Endothelial cell (in vitro differentiated cells): ENCODE measurements around the gene LARGE1. TPM values are rescaled to one million over a fixed set of nuclear protein-coding genes. Genes with fewer than 3 reads are reported as not detected.

Experiments used
- DNase-seq: peaks from one replicate; pipeline ENCODE4 v3.0.0; 2021; ENCODE audit warnings: low spot score
- H3K27ac Mint-ChIP-seq: one replicate; pipeline ENCODE4 v1.8.0; 2021; ENCODE audit warnings: mixed read lengths, inconsistent platforms; ENCODE audit not compliant: unreplicated experiment
- H3K27me3 Mint-ChIP-seq: one replicate; pipeline ENCODE4 v1.8.0; 2021; ENCODE audit warnings: mild to moderate bottlenecking, moderate library complexity, mixed read lengths, inconsistent platforms; ENCODE audit not compliant: unreplicated experiment
- H3K36me3 Mint-ChIP-seq: one replicate; pipeline ENCODE4 v1.8.0; 2021; ENCODE audit warnings: mild to moderate bottlenecking, low read depth, mixed read lengths, inconsistent platforms; ENCODE audit not compliant: unreplicated experiment
- H3K4me1 Mint-ChIP-seq: one replicate; pipeline ENCODE4 v1.8.0; 2021; ENCODE audit warnings: mild to moderate bottlenecking, mixed read lengths, inconsistent platforms; ENCODE audit not compliant: unreplicated experiment
- H3K4me3 Mint-ChIP-seq: one replicate; pipeline ENCODE4 v1.8.0; 2021; ENCODE audit warnings: mild to moderate bottlenecking, mixed read lengths, inconsistent platforms; ENCODE audit not compliant: unreplicated experiment
- H3K9me3 Mint-ChIP-seq: one replicate; pipeline ENCODE4 v1.8.0; 2021; ENCODE audit warnings: mixed read lengths, inconsistent platforms; ENCODE audit not compliant: unreplicated experiment
- total RNA-seq: library from RNA; stranded (reverse); fragmentation: NEBNext Ultra II Directional; extraction: Animal tissue kit (Norgen Biotek cat#: 25700); gene quantifications from one replicate; pipeline ENCODE4 v1.2.1, GENCODE V29; 2021; ENCODE audit not compliant: unreplicated experiment
- TF ChIP-seq, protein P1 (sequence below): fragments of 200-600 bp; sonication (generic); IDR thresholded peaks from one replicate; pipeline ENCODE4 v1.5.0; 2021; ENCODE audit warnings: antibody characterized with exemption; ENCODE audit not compliant: unreplicated experiment

Gene LARGE1
- total RNA-seq, 1 donor from 2014 or later: 25.4 TPM

DNA sequence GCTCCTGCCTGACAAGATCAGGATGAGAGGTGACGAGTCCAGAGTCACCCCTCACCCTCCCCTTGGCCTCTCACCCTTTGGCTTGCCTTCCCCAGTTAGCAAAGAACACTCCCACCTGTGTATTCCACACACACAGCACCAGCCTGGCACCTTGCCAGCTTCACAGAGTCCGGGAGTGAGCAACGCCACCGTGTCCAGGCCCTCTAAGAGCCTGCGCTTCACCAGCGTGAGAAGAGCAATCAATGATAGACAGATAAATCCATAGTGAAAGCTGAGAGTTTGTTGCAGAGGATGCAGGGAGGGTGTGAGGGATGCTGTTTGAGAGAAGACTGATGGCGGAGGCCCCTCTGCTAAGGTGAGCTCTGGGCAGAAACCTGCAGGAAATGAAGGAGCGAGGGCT, 404.5 kb downstream of the LARGE1 start:
- Mint-ChIP-seq H3K27me3 (no peaks in the 10 kb centered on the region), H3K9me3 (no peaks in the 10 kb centered on the region), H3K4me3 (no peak overlapping the region), H3K36me3 (no peaks in the 10 kb centered on the region), H3K27ac (no peak overlapping the region), H3K4me1 (no peaks in the 10 kb centered on the region)
- TF ChIP-seq, protein P1, sequence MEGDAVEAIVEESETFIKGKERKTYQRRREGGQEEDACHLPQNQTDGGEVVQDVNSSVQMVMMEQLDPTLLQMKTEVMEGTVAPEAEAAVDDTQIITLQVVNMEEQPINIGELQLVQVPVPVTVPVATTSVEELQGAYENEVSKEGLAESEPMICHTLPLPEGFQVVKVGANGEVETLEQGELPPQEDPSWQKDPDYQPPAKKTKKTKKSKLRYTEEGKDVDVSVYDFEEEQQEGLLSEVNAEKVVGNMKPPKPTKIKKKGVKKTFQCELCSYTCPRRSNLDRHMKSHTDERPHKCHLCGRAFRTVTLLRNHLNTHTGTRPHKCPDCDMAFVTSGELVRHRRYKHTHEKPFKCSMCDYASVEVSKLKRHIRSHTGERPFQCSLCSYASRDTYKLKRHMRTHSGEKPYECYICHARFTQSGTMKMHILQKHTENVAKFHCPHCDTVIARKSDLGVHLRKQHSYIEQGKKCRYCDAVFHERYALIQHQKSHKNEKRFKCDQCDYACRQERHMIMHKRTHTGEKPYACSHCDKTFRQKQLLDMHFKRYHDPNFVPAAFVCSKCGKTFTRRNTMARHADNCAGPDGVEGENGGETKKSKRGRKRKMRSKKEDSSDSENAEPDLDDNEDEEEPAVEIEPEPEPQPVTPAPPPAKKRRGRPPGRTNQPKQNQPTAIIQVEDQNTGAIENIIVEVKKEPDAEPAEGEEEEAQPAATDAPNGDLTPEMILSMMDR: no peak
- no peak for DNase-seq

DNA sequence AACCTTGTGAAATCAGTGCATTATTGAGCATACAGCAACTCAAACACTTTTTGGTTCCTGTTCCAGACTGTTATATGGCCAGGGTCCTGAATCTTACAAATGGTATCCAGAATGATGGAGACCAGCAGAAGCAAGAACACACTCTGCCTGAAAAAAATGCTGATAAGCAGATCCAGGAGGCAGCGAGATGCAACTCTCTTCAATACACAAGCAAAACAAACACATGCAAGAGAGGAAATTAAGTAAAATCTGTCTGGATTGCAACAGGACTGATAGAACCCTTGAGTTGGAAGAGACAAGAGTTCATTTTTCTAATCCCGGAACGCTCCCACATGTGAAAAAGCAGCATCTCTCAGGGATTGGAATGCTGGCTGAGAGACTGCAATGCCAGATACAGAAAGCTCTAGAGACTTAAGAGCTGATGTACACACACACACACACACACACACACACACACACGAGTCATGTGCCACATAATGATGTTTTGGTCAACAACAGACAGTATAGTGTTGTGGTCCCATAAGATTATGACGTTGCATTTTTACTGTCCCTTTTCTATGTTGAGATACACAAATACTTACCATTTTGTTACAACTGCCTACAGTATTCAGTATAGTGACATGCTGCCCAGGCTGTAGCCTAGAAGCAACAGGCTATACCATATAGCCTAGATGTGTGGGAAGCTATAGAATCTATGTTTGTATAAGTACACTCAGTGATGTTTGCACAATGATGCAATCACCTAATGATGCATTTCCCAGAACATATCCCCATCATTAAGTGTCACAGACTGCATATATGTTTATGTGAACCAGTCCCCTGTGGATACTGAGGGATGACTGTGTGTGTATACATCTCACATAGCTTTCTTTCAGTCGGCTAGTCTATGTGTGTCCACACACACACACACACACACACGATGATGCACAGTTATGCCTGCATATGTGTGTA, 406.6 kb downstream of the LARGE1 start:
- no peaks in the 10 kb centered on the region for H3K4me1 Mint-ChIP-seq
- TF ChIP-seq, protein P1: no peak
- DNase-seq: no peak
- no peak overlapping the region for H3K4me3 Mint-ChIP-seq
- H3K36me3 Mint-ChIP-seq: no peaks in the 10 kb centered on the region
- H3K27ac Mint-ChIP-seq: no peak overlapping the region
- no peaks in the 10 kb centered on the region for H3K9me3 Mint-ChIP-seq
- no peaks in the 10 kb centered on the region for H3K27me3 Mint-ChIP-seq

DNA sequence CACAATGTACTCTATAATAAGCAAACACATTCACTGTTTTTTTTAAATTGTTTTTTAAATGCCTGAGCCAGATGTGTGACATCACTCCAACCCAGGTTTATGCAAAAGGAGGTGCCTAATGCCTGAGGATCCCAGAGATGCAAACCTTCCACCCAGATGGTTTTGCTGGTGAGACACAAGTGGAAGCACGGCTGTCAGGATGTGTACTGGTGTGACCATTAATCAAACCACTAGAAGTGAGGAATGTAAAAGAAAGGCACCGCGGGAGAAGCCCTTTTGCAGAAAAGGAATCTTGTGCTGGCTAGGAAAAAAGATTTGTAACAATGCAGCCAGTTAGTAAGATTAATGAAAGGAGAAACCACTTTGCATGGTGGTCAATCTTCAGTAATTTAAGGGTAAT, 407.4 kb downstream of the LARGE1 start:
- Mint-ChIP-seq H3K36me3 (no peaks in the 10 kb centered on the region), H3K4me1 (no peaks in the 10 kb centered on the region), H3K9me3 (no peaks in the 10 kb centered on the region), H3K27me3 (no peaks in the 10 kb centered on the region), H3K27ac (no peak overlapping the region), H3K4me3 (no peak overlapping the region)
- TF ChIP-seq, protein P1: no peak
- DNase-seq: no peak

DNA sequence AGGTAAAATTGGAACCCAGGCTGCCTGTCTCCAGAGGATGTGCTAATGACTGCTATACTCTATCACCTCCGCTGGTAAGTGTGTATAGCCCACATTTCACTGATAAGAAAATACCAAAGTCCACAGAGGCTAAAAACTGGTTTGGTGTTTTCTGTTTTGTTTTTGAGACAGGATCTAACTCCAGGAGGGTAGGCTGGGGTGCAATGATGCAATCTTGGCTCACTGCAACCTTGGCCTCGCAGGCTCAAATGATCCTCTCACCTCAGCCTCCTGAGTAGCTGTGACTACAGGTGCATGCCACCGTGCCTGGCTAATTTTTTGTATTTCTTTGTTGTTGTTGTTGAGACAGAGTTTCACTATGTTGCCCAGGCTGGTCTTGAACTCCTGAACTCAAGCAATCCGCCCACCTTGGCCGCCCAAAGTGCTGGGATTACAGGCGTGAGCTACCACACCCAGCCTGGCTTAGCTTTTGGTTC, 409.8 kb downstream of the LARGE1 start:
- TF ChIP-seq, protein P1: no peak
- no peaks in the 10 kb centered on the region for H3K36me3 Mint-ChIP-seq
- no peak for DNase-seq
- no peaks in the 10 kb centered on the region for H3K27me3 Mint-ChIP-seq
- no peak overlapping the region for H3K4me3 Mint-ChIP-seq
- H3K4me1 Mint-ChIP-seq: no peaks in the 10 kb centered on the region
- H3K27ac Mint-ChIP-seq: no peak overlapping the region
- H3K9me3 Mint-ChIP-seq: no peaks in the 10 kb centered on the region

DNA sequence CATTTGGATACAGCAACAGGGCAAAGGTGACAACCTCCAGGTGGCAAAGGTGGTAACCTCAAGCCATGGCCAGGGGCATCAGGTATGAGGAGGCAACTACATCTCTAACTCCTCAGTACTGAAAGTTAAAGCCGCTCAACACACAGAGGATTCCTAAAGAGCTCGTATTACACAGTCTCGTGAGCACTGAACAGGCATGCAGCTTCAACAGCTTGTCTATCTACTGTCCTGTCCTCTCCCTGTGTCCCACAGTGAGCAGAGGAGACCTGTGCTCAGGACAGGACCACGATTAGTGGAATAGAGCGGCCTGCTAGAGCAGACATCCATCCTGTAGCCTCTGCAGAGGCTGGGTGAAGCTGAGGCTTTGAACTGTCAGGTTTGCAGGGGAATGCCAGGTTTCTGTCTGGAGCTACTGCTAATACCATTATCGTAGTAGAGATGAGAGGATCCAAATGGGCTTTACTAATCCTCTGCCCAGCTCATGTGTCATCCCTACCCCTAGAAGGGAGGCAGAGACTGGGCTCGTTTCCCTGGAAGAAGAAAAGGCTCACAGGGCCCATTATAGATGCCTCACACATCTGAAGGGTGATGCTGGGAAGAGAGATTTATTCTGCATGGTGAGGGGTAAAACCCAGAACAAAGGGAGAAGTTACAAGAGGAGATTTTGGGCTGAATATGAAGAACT, 415.2 kb downstream of the LARGE1 start:
- Mint-ChIP-seq H3K9me3 (no peaks in the 10 kb centered on the region), H3K27ac (no peak overlapping the region), H3K27me3 (peaks cover 3% of the 10 kb centered on the region), H3K4me1 (peaks cover 2% of the 10 kb centered on the region), H3K36me3 (peaks cover 4% of the 10 kb centered on the region), H3K4me3 (no peak overlapping the region)
- DNase-seq: no peak
- TF ChIP-seq, protein P1: no peak
